ENCODE results near the gene DOK6.

GRCh38 chr18:69659142-69659651, 258.5 kb downstream of the DOK6 start:
- TF ChIP-seq CTCF (IDR thresholded peaks at IDR 0.05 in 4 of 5, conservative IDR thresholded peaks at IDR 0.05 in 1 of 5) (no peak), POLR2A (IDR thresholded peaks at IDR 0.05) (no peak)
